SK-N-SH treated with all-trans-retinoic acid at 6 μM for 48 hours (cell line): ENCODE measurements around the gene RAD51B.

Experiments used
- ARNTL ChIP-seq: fragments of 450-650 bp; formaldehyde crosslinking; IDR thresholded peaks from 2 replicates; pipeline ENCODE4 v1.5.0; 2020; ENCODE audit warnings: low read depth, mild to moderate bottlenecking, moderate library complexity, borderline replicate concordance
- BACH2 ChIP-seq: fragments of 250-450 bp; sonication (Bioruptor Pico); IDR thresholded peaks from 2 replicates; pipeline ENCODE4 v1.9.0; 2021; ENCODE audit warnings: mild to moderate bottlenecking, borderline replicate concordance
- PATZ1 ChIP-seq: fragments of 250-450 bp; sonication (Bioruptor Pico); IDR thresholded peaks from 2 replicates; pipeline ENCODE4 v1.8.0; 2020; ENCODE audit warnings: mild to moderate bottlenecking, moderate library complexity, borderline replicate concordance
- POU6F1 ChIP-seq: fragments of 250-450 bp; sonication (Bioruptor Pico); IDR thresholded peaks from 2 replicates; pipeline ENCODE4 v1.8.0; 2021; ENCODE audit warnings: low read depth, mild to moderate bottlenecking, moderate library complexity, borderline replicate concordance
- PPARA ChIP-seq: fragments of 250-450 bp; sonication (Bioruptor Pico); IDR thresholded peaks from 2 replicates; pipeline ENCODE4 v1.5.0; 2020; ENCODE audit warnings: mild to moderate bottlenecking, borderline replicate concordance
- RARB ChIP-seq: fragments of 250-450 bp; sonication (Bioruptor Pico); IDR thresholded peaks from 2 replicates; pipeline ENCODE4 v1.8.0; 2021; ENCODE audit warnings: mild to moderate bottlenecking, moderate library complexity
- SNAI2 ChIP-seq: fragments of 250-450 bp; sonication (Bioruptor Pico); IDR thresholded peaks from 2 replicates; pipeline ENCODE4 v1.5.0; 2020; ENCODE audit warnings: mild to moderate bottlenecking, moderate library complexity
- TCF4 ChIP-seq: fragments of 250-450 bp; sonication (Bioruptor Pico); IDR thresholded peaks from 2 replicates; pipeline ENCODE4 v1.8.0; 2021; ENCODE audit warnings: mild to moderate bottlenecking, moderate library complexity, borderline replicate concordance
- TSHZ2 ChIP-seq: fragments of 250-450 bp; sonication (Bioruptor Pico); IDR thresholded peaks from 2 replicates; pipeline ENCODE4 v1.5.0; 2020; ENCODE audit warnings: mild to moderate bottlenecking, moderate library complexity
- ZC3H10 ChIP-seq: fragments of 250-450 bp; sonication (Bioruptor Pico); IDR thresholded peaks from 2 replicates; pipeline ENCODE4 v1.5.1; 2021; ENCODE audit warnings: mild to moderate bottlenecking, moderate library complexity
- ZFP3 ChIP-seq: fragments of 250-450 bp; sonication (Bioruptor Pico); IDR thresholded peaks from 2 replicates; pipeline ENCODE4 v1.5.0; 2020; ENCODE audit warnings: mild to moderate bottlenecking, moderate library complexity
- ZFP30 ChIP-seq: fragments of 450-650 bp; formaldehyde crosslinking; IDR thresholded peaks from 2 replicates; pipeline ENCODE4 v1.5.0; 2022; ENCODE audit warnings: mild to moderate bottlenecking, moderate library complexity
- ZNF565 ChIP-seq: fragments of 450-650 bp; formaldehyde crosslinking; conservative IDR thresholded peaks from 2 replicates; pipeline ENCODE4 v1.5.0; 2020; ENCODE audit warnings: low read depth, mild to moderate bottlenecking, moderate library complexity
- ZNF70 ChIP-seq: fragments of 450-650 bp; formaldehyde crosslinking; IDR thresholded peaks from 2 replicates; pipeline ENCODE4 v1.5.0; 2020; ENCODE audit warnings: mild to moderate bottlenecking, moderate library complexity

GRCh38 chr14:68397371-68397811, 577.8 kb downstream of the RAD51B start:
- no peak for TF ChIP-seq ZFP3 (CRISPR knock-in tag)
- no peak for TF ChIP-seq ARNTL
- no peak for TF ChIP-seq POU6F1 (CRISPR knock-in tag)
- TF ChIP-seq PATZ1 (CRISPR knock-in tag) = no peak
- no peak for TF ChIP-seq PPARA (CRISPR knock-in tag)
- TF ChIP-seq ZFP30 (CRISPR knock-in tag) = no peak
- TF ChIP-seq RARB (CRISPR knock-in tag) = no peak
- no peak for TF ChIP-seq SNAI2 (CRISPR knock-in tag)
- TF ChIP-seq ZC3H10 = no peak
- TF ChIP-seq BACH2 (CRISPR knock-in tag) = no peak
- TF ChIP-seq TSHZ2 (CRISPR knock-in tag) = no peak
- no peak for TF ChIP-seq ZNF70 (CRISPR knock-in tag)
- no peak for TF ChIP-seq TCF4 (CRISPR knock-in tag)
- TF ChIP-seq ZNF565 = no peak
